ENCODE data around the gene PRDM16. TPM values are rescaled to one million over a fixed set of nuclear protein-coding genes. Genes with fewer than 3 reads are reported as not detected.

PRDM16 gene
- total and polyA plus RNA-seq, 2 of the 4 experiments (the other 2 are of a cell fraction) = 0.02 TPM; not detected in 1

DNA sequence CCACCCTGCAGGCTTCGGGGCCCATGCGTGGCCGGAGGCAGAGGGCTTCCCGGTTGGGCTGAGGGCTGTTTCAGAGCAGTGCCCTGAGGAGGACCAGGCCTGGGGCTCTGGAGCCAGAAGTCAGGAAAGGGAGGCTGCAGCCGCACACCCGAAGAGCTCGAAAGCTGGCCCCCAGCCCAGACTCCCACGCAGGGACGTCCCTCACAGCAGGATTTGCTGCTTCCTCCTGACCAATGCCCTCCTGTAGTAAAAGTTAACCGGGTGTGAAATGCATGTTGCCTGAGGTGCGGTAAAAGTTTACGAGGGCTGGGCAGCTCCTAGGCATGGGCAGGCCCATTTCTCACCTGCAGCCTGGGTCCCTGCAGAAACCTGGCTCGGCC, 283.9 kb downstream of the PRDM16 start:
- Histone ChIP-seq H2BK120ac (ENCODE audit: low read depth, low read length) (no peak overlapping the region), H3K9me1 (ENCODE audit: insufficient read depth, low read length) (no peaks in the 10 kb centered on the region), H4K8ac (ENCODE audit: low read depth in 2 of 2, low read length in 2 of 2) (no peak overlapping the region), H3K56ac (ENCODE audit: extremely low read depth, insufficient read depth, low read length) (no peak overlapping the region), H3K18ac (ENCODE audit: low read depth, low read length) (no peak overlapping the region), H3K9ac (ENCODE audit: low read depth, low read length) (no peak overlapping the region), H3K36me3 (ENCODE audit: control insufficient read depth, insufficient read depth, low read length) (no peaks in the 10 kb centered on the region), H3K79me1 (ENCODE audit: low read depth in 1 of 2, low read length in 2 of 2) (no peaks in the 10 kb centered on the region), H3K4me1 (ENCODE audit: control insufficient read depth, insufficient read depth, low read length) (no peaks in the 10 kb centered on the region), H3K9me3 (ENCODE audit: control insufficient read depth, insufficient read depth, low read length) (no peaks in the 10 kb centered on the region; the same call in 1 of the 2 replicates), H3K4ac (ENCODE audit: low read depth, low read length) (no peak overlapping the region), H3K4me3 (ENCODE audit: insufficient read depth, low read depth, low read length) (no peak overlapping the region), H4K91ac (ENCODE audit: insufficient read depth, low read depth, low read length) (no peak overlapping the region), H3K27ac (ENCODE audit: insufficient read depth, low read length) (no peak overlapping the region), H2AK9ac (replicated peaks; ENCODE audit: low read depth, low read length, poor library complexity) (no peak overlapping the region), H3K23ac (ENCODE audit: low read depth, low read length) (no peak overlapping the region), H3K27me3 (ENCODE audit: control insufficient read depth, insufficient read depth, low read length) (no peaks in the 10 kb centered on the region; the same call in none of the 2 replicates), H4K5ac (ENCODE audit: low read depth, low read length) (no peak overlapping the region), H2AK5ac (ENCODE audit: low read depth, low read length) (no peak overlapping the region), H2BK5ac (ENCODE audit: low read depth, low read length, poor library complexity, severe bottlenecking) (no peak overlapping the region), H4K20me1 (ENCODE audit: insufficient read depth, low read length) (no peaks in the 10 kb centered on the region), H3K4me2 (ENCODE audit: low read depth, low read length) (no peak overlapping the region), H2BK20ac (ENCODE audit: low read depth, low read length) (no peak overlapping the region), H2AFZ (replicated peaks; ENCODE audit: low read length, poor library complexity) (no peak overlapping the region), H3K14ac (replicated peaks; ENCODE audit: low read depth, low read length) (no peak overlapping the region), H2BK15ac (ENCODE audit: low read depth, low read length) (no peak overlapping the region)
- BruUV-seq (replicated peaks) = no TSS peak
- no peak for DNase-seq
- ATAC-seq (ENCODE audit: low read depth) = no peak
- CTCF ChIA-PET = no interaction called here
- dilution Hi-C loops (cut with HindIII; ENCODE audit: low sequenced_read_pairs, unreplicated experiment) = no loop called here
- TF ChIP-seq POLR2A (IDR thresholded peaks at IDR 0.05; ENCODE audit: low read depth, low read length) (no peak), CHD1 (IDR thresholded peaks at IDR 0.05; ENCODE audit: low read depth, low read length) (no peak), SMC3 (IDR thresholded peaks at IDR 0.05; ENCODE audit: low read depth, low read length) (no peak), RCOR1 (IDR thresholded peaks at IDR 0.05; ENCODE audit: insufficient replicate concordance, low read length) (no peak), MXI1 (IDR thresholded peaks at IDR 0.05; ENCODE audit: borderline replicate concordance, low read depth, low read length) (no peak), USF2 (IDR thresholded peaks at IDR 0.05; ENCODE audit: low read depth, low read length) (no peak), FOS (IDR thresholded peaks at IDR 0.05; ENCODE audit: low read depth, low read length) (no peak), RFX5 (IDR thresholded peaks at IDR 0.05; ENCODE audit: low read depth, low read length) (no peak), BHLHE40 (IDR thresholded peaks at IDR 0.05; ENCODE audit: low read depth, low read length) (no peak), RAD21 (IDR thresholded peaks at IDR 0.05; ENCODE audit: low read length) (no peak), CEBPB (IDR thresholded peaks at IDR 0.05; ENCODE audit: low read depth, low read length) (no peak), MAFK (IDR thresholded peaks at IDR 0.05; ENCODE audit: low read depth, low read length) (no peak), MAZ (IDR thresholded peaks at IDR 0.05; ENCODE audit: borderline replicate concordance, low read depth, low read length) (no peak), NFE2L2 (IDR thresholded peaks at IDR 0.05; ENCODE audit: low read depth, low read length) (no peak)
- TF ChIP-seq, protein P1, sequence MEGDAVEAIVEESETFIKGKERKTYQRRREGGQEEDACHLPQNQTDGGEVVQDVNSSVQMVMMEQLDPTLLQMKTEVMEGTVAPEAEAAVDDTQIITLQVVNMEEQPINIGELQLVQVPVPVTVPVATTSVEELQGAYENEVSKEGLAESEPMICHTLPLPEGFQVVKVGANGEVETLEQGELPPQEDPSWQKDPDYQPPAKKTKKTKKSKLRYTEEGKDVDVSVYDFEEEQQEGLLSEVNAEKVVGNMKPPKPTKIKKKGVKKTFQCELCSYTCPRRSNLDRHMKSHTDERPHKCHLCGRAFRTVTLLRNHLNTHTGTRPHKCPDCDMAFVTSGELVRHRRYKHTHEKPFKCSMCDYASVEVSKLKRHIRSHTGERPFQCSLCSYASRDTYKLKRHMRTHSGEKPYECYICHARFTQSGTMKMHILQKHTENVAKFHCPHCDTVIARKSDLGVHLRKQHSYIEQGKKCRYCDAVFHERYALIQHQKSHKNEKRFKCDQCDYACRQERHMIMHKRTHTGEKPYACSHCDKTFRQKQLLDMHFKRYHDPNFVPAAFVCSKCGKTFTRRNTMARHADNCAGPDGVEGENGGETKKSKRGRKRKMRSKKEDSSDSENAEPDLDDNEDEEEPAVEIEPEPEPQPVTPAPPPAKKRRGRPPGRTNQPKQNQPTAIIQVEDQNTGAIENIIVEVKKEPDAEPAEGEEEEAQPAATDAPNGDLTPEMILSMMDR (conservative IDR thresholded peaks at IDR 0.05; ENCODE audit: low read depth, low read length) = no peak
- TF ChIP-seq, protein P2, sequence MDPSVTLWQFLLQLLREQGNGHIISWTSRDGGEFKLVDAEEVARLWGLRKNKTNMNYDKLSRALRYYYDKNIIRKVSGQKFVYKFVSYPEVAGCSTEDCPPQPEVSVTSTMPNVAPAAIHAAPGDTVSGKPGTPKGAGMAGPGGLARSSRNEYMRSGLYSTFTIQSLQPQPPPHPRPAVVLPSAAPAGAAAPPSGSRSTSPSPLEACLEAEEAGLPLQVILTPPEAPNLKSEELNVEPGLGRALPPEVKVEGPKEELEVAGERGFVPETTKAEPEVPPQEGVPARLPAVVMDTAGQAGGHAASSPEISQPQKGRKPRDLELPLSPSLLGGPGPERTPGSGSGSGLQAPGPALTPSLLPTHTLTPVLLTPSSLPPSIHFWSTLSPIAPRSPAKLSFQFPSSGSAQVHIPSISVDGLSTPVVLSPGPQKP (IDR thresholded peaks at IDR 0.05; ENCODE audit: borderline replicate concordance, low read depth, low read length) = no peak
- 10% methylated on average over 2 of the region's 13 CpGs; no CpG with 5 or more reads in 1 of the 2 experiments for WGBS, 2 experiments (ENCODE audit: extremely low coverage in 2 of 2, insufficient read length in 1 of 2)
- intact Hi-C loops (cut with micrococcal nuclease) = no loop called here
- POLR2A ChIA-PET (ENCODE audit: unreplicated experiment) = no interaction called here
- in situ Hi-C loops (cut with MboI; ENCODE audit: low sequenced_read_pairs) = no loop called here
